ENCODE data around the gene RAB3A. TPM values are rescaled to one million over a fixed set of nuclear protein-coding genes. Genes with fewer than 3 reads are reported as not detected.

The RAB3A gene
- total RNA-seq, 2 donors from 2014 or later, result 6.3 to 6.9 TPM

GRCh38 chr19:18176367-18177310 lies 27.2 kb downstream of the RAB3A start:
- no peak for ATAC-seq
- intact Hi-C loops (cut with DNase I, micrococcal nuclease), result no loop called here
- DNase-seq, result no peak

- intact Hi-C loops (cut with DNase I, micrococcal nuclease), result no loop called here
- DNase-seq (no peak), ATAC-seq (no peak)
These were observed 28.9 kb downstream of the RAB3A start for GRCh38 chr19:18174983-18175382.

- ATAC-seq, result peak; percentile 79
- peak; percentile 85 to 89 for DNase-seq
- intact Hi-C loops (cut with DNase I, micrococcal nuclease), result no loop called here
These were observed 30.1 kb downstream of the RAB3A start, which contains the start of gene IFI30 for GRCh38 chr19:18173572-18174288. IFI30 (plus strand) TSS chr19:18173813; CDS start chr19:18173842, 29 bp downstream.

GRCh38 chr19:18173054-18173571 lies 30.7 kb downstream of the RAB3A start:
- peak; percentile 60 to 71 for DNase-seq
- intact Hi-C loops (cut with DNase I, micrococcal nuclease), result no loop called here

GRCh38 chr19:18172331-18173053 lies 31.4 kb downstream of the RAB3A start:
- intact Hi-C loops (cut with DNase I, micrococcal nuclease), result no loop called here
- DNase-seq, result no peak
- no peak for ATAC-seq

More at GRCh38 chr19:18173054-18173571, 30.7 kb downstream of the RAB3A start:
- no peak for ATAC-seq

- DNase-seq (peak in 1 of 2 donors; percentile 46), ATAC-seq (no peak)
- intact Hi-C loops (cut with DNase I, micrococcal nuclease), result no loop called here
These were observed 32.1 kb downstream of the RAB3A start for GRCh38 chr19:18171605-18172327.

- DNase-seq (peak; percentile 54 to 57), ATAC-seq (peak; percentile 32)
- intact Hi-C loops (cut with DNase I, micrococcal nuclease), result no loop called here
These were observed 33.1 kb downstream of the RAB3A start for GRCh38 chr19:18170714-18171255.

GRCh38 chr19:18168673-18169381 lies 35.0 kb downstream of the RAB3A start:
- DNase-seq, result no peak
- no peak for ATAC-seq
- intact Hi-C loops (cut with DNase I, micrococcal nuclease), result loop anchor here (5.0 to 10.0 kb wide), 3 partner anchors 54 to 154 kb away; no protein-coding TSS in a partner anchor

- ATAC-seq, result peak; percentile 52
- intact Hi-C loops (cut with DNase I, micrococcal nuclease), result loop anchor here (5.0 to 10.0 kb wide), 3 partner anchors 53 to 153 kb away; no protein-coding TSS in a partner anchor
- peak; percentile 44 to 62 for DNase-seq
These were observed 35.7 kb downstream of the RAB3A start for GRCh38 chr19:18167975-18168645.

GRCh38 chr19:18167011-18167410 lies 36.8 kb downstream of the RAB3A start:
- no peak for ATAC-seq
- DNase-seq, result no peak
- intact Hi-C loops (cut with DNase I, micrococcal nuclease), result loop anchor here (5.0 to 10.0 kb wide), 3 partner anchors 52 to 152 kb away; no protein-coding TSS in a partner anchor

GRCh38 chr19:18165794-18166544 lies 37.9 kb downstream of the RAB3A start:
- DNase-seq (no peak), ATAC-seq (peak; percentile 36)
- intact Hi-C loops (cut with DNase I, micrococcal nuclease), result loop anchor here (5.0 to 10.0 kb wide), 3 partner anchors 51 to 151 kb away; no protein-coding TSS in a partner anchor

GRCh38 chr19:18164072-18164471 lies 39.8 kb downstream of the RAB3A start:
- intact Hi-C loops (cut with DNase I, micrococcal nuclease), result loop anchor here (10.0 kb wide), 2 partner anchors 49 to 149 kb away; no protein-coding TSS in a partner anchor
- ATAC-seq, result no peak
- DNase-seq, result no peak

GRCh38 chr19:18161636-18162002 lies 42.2 kb downstream of the RAB3A start:
- ATAC-seq, result peak; percentile 1
- DNase-seq, result no peak
- intact Hi-C loops (cut with DNase I, micrococcal nuclease), result loop anchor here (10.0 kb wide), 2 partner anchors 47 to 147 kb away; no protein-coding TSS in a partner anchor

GRCh38 chr19:18160971-18161635 lies 42.7 kb downstream of the RAB3A start:
- DNase-seq, result peak in 1 of 2 donors; percentile 81
- intact Hi-C loops (cut with DNase I, micrococcal nuclease), result loop anchor here (10.0 kb wide), 2 partner anchors 46 to 146 kb away; no protein-coding TSS in a partner anchor
- ATAC-seq, result peak; percentile 73

- intact Hi-C loops (cut with DNase I, micrococcal nuclease), result loop anchor here (10.0 kb wide), 2 partner anchors 46 to 146 kb away; no protein-coding TSS in a partner anchor
- no peak for ATAC-seq
- no peak for DNase-seq
These were observed 43.3 kb downstream of the RAB3A start for GRCh38 chr19:18160493-18160970.

Measured in left colon (tissue), 2 donors.